Activated CD4-positive, alpha-beta T cell treated with anti-CD3 and anti-CD28 coated beads for 1 hour (primary cell): ENCODE measurements around the gene BACE1-AS.
"Not testable (repeated sequence)": the region's sequence is repeated elsewhere in the genome, so short reads cannot be mapped to it uniquely, and the experiment has no call there.

Experiments
- DNase-seq: peaks from one replicate; pipeline ENCODE4 v3.0.0-alpha.2; 2020

Gene BACE1-AS

DNA sequence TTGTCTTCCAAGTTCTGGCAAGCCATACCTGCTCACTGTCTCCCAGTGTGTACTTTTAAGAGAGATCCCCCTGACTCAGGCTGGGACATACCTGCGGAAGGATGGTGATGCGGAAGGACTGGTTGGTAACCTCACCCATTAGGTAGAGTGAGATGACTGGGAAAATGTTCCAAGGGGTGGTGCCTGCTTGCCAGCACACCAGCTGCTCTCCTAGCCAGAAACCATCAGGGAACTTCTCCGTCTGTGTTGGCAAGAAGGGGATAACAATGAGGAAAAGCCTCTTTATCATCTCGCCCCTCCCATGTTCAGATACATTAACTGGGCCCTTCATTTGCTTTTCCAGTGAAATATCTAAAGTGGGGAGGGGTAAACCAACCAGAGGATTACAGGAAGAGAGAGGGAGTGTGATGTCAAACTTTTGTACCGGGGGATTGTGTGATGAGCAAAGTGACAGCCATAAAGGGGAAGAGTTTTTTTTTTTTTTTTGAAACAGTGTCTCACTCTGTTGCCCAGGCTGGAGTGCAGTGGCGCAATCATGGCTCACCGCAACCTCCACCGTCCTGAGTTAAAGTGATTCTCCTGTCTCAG is at the start of gene BACE1-AS:
TSS of gene BACE1-AS (plus strand) at position 538 of the 588 bp plus-strand sequence.
- DNase-seq = no peak

DNA sequence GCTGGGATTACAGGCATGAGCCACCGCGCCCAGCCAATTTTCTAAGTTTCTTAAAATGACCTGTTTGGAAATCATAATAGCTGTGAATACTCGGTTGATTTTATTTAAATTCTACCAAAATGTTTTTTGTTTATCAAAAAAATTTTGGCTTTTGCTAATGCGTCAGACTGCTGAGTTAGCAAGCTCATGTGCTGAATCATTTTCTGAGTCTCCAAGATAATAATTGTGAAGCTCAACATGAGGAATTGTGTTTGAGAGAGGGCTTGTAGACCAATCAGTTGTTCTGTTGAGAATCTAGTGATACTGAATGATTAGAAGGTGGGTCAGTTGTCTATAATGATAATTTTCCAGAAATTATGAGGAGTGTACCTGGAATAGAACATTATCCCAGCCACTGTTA is 42.8 kb upstream of the BACE1-AS start:
- no peak for DNase-seq

DNA sequence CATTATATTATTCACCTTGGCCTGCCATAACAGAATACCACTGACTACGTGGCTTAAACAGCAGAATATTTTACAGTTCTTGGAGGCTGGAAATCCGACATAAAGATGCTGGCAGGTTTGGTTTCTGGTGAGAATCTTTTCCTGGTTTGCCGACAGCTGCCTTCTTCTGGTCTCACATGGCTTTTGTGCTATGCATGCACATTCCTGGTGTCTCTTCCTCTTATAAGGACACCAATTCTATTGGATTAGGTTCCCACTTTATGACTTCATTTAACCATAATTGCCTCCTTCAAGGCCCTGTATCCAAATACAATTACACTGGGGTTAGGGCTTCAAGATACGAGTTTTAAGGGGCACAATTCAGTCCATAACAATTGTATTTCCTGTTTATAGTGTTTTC is 41.6 kb upstream of the BACE1-AS start:
- DNase-seq = no peak

DNA sequence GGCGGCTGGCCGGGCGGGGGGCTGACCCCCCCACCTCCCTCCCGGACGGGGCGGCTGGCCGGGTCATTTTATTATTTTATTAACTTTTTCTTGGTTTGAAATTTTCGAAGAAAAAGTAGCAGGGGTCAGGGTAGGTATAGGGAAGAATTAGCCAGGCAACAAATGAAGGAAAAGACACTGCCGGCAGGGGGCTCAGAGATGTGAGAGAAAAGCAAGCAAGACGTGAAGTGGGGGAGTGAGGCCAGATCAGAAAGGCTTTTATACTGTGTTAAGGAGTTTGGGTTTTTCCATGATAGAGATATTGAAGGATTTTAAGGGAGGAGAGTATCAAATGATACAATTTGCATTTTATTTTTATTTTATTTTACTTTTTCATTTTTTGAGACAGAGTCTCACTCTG is 39.6 kb upstream of the BACE1-AS start:
- no peak for DNase-seq

DNA sequence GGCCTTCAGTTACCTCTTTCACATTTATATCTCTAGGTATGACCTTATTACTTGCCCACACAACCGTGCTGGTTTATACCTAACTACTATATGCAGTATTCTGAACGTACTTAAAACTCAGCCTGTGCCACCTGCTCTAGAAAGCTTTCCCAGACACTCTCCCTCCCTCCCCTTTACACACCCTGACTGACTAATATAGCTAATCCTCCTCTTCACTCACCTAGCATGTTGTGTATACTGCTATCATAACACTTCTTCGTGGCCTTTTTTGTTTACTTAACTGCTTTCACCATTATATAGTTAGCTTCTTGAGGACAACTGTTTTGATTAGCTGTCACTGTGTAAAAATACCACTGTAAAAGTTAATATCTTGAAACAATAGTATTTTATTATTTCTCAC is 35.2 kb upstream of the BACE1-AS start:
- DNase-seq = no peak

DNA sequence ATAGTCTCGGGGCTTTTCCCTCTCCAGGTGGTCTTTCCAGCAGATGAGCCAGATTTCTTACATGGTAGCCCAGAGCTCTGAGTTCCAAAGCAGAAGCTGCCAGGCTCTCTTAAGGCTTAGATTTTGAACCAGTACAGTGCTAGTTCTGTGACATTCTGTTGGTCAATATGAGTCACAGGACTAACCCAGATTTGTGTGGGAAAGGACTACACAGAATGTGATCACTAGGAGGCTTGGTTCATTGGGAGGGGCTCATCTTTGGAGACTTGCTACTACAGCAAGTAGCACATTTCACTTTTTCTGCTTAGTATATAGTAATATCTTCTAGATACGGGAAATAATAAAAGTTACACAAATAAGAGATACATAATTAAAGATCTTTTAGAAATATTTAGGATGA is 34.6 kb upstream of the BACE1-AS start:
- DNase-seq = no peak

DNA sequence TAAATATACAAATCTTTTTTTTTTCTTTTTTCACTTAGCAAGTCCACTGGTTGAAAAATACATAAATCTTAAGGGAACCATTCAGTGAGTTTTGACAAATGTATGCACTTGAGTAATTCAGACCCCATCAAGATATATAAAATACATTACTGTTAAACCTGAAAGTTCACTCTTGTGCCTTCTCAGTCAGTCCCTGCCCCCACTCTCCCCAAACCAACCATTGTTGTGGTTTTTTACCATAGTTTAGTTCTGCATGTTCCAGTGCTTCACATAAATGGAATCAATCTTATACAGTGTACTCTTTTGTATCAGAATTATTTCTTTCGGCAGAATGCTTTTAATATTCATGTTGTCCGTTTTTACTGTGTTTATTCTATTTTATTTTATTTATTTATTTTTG is 32.6 kb upstream of the BACE1-AS start:
- no peak for DNase-seq

DNA sequence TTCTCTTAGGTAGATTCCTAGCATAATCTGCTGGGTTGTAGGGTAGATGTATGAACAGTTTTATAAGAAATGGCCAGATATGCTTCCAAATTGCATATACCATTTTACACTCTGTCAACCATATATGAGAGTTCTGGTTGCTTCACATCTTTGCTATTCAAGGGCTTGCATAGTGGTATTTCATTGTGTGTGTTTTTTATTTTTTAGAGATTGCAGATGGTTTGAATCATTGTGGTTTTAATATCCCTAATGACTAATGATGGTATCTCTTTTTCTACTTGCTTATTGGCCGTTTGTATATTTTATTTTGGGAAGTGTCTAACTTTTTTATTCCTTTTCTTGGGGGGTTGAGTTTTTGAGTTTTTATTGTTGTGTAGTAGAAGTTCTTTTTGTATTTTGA is 31.7 kb upstream of the BACE1-AS start:
- DNase-seq = no peak

DNA sequence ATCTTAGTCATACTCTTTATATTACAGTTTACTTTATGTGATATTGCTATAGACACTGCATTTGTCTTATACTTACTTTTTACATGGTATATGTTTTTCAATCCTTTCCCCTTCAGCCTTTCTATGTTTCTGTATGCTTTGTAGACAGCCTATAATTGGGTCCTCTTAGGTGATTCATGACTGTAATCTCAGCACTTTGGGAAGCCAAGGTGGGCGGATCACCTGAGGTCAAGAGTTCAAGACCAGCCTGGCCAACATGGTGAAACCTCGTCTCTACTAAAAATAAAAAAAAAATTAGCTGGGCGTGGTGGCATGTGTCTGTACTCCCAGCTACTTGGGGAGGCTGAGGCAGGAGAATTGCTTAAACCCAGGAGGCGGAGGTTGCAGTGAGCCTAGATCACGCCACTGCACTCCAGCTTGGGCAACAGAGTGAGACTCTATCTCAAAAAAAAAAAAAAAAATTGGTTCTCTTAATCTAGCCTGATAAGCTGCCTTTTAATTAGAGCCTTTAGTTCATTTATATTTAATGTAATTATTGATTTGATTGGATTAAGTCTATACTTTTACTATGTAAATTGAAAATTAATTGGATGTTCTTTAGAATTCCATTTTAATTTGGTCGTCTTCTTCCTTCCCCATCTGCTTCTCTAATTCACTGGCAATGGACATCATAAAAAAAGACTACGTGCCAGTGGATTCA is 26.4 kb upstream of the BACE1-AS start:
- not testable (repeated sequence) for DNase-seq

DNA sequence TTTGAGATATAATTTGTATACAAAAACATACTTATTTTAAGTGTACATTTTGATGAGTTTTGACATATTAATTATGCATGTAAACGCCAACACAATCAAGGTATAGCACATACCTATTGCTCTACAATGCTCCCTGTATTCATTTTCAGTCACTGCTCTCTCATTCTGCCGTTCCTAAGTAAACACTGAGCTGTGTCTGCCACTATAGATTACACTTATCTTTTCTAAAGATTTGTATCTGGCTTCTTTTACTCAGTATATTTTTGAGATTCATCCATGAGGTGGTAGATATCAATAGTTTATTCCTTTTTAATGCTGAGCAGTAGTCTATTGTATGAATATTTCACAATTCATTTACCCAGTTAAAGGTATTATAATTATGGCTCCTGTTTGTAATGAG is 25.4 kb upstream of the BACE1-AS start:
- no peak for DNase-seq

DNA sequence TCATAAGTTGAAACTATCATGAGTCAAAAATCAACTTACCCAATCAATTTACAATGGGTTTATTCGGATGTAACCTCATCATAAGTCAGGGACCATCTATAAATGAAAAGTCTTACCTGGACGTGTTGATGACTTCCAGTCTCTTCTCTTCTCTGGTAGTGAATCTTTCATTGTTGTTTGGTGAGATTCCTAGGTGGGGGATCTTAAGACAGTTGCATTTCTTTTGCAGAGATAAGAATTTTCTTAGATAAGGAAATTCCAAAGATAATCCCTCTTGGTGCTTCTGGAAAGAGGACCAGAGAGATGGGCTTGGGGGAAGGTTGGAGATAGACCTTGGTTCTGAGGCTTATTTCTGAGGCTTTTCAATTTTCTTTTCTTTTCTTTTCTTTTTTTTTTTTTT is 21.3 kb upstream of the BACE1-AS start:
- no peak for DNase-seq

DNA sequence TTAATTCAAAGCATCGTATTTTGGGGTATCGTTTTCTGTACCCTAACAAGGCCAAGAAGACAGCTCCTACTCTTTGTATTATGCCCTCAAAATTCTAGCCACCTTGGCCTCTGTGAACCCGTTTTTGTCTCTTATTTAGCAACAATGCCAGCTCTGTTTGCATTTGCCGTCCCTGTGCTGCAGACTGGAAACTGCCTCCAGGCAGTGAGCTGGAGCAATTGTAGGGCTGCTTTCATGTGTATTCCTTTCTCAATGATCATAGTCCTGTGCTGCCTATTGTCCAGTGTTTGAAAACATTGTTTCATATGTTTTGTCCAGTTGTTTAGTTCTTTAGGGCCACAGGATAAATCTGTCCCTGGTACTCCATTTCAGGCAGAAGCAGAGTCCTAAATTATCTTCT is 19.9 kb upstream of the BACE1-AS start:
- DNase-seq = no peak

DNA sequence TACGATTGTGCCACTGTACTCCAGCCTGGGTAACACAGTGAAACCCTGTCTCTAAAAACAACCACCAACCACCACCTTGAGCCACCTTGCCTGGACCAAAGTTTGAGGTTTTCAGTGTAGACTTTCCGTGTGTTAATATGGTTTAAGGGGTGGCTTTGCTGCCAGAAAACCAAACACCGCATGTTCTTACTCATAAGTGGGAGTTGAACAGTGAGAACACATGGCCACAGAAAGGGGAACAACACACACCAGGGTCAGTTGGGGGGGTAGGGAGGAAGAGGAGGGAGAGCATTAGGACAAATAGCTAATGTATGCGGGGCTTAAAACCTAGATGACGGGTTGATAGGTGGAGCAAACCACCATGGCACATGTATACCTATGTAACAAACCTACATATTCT is 19.0 kb upstream of the BACE1-AS start:
- not testable (repeated sequence) for DNase-seq

DNA sequence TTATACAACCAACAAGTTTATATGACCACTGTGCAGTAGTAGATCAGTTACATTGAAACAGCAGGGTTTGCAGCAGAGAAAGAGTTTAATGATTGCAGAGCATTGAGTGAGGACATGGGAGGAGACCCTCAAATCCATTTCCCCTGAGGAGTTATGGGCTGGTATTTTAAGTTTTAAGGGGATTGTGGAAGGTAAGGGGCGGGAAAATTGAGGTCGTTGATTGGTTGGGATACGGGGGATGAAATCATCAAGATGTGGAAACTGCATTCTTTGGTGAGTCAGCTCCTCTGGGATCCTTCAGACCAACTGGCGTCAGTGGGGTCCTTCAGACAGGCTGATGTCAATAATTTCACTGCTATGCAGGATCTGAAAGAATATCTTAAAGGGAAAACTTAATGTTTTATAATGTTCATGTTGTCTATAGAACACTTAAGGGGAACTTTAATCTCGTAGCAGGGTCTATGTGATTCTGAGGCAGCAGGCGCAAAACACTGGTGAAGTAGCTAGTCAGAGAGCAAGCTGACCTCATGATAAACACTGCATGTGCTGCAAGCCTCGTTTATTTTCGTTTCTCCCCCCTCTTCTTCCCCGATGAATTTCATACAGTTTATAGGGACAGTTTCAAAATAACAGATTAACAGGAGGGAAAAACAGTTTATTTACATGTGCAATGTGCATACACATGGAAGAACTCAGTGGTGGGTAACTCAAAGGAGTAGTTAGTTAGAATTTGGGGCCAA is 17.4 kb upstream of the BACE1-AS start:
- DNase-seq = no peak

DNA sequence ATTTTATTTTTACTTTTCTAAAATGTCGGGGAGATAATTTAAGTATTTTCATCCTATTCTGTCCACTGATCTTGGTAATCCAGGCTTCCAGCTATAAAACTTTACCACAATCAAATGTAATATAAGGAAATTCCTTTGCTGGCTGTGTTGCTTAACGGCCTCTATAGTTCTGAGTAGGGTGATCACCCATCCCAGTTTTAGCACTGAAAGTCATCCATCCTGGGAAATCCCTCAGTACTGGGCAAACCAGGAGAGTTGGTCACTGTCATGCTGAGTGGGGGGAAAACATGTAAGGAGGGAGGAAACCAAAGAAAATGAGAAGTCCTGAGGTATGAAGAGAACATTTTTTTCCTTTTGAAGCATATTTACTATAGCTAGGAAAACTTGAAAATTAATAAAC is 12.8 kb upstream of the BACE1-AS start:
- no peak for DNase-seq

DNA sequence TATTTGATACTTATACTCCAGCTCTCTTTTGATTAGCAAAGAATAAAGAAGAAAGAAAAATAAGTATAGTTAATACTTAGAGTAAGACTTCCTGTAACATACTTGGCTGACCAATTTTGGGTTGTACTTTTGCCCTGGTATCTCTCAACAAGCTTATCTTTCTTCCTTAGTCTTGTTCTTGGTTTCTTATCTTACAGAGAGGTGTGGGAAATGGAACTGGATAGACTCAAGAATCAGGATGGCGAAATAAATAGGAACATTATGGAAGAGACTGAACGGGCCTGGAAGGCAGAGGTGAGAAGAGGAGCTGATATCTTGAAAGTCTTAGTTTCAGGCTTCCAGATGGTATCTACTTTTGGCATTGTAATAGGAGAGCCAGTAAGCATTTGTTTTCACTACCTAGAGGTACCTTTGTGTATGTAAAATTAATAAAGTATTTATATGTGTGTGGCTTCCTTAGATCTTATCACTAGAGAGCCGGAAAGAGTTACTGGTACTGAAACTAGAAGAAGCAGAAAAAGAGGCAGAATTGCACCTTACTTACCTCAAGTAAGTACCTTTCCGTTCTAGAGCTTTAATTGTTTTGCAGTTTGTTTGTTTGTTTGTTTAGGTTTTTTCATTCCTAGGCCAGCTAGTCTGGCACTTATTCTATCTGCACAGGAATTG is 11.3 kb upstream of the BACE1-AS start:
- DNase-seq = no peak

DNA sequence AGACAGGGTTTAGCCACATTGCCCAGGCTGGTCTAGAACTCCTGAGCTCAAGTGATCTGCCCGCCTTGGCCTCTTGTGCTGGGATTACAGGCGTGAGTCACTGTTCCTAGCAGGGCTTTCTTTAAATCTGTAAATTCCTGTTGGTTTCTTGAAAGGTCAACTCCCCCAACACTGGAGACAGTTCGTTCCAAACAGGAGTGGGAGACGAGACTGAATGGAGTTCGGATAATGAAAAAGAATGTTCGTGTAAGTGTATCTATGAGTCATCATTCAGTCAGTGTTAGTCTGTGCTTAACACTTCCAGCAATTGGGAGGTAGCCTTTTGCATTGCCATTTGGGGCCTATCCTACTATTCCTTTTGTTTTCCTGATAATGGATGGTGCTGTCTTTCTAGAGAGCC is 10.0 kb upstream of the BACE1-AS start:
- no peak for DNase-seq

DNA sequence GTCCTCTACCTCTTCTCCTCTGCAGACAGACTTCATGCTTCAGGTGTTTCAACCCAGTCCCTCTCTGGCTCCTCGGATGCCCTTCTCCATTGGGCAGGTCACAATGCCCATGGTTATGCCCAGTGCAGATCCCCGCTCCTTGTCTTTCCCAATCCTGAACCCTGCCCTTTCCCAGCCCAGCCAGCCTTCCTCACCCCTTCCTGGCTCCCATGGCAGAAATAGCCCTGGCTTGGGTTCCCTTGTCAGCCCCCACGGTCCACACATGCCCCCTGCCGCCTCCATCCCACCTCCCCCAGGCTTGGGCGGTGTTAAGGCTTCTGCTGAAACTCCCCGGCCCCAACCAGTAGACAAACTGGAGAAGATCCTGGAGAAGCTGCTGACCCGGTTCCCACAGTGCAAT is 9.3 kb upstream of the BACE1-AS start:
- DNase-seq = no peak

DNA sequence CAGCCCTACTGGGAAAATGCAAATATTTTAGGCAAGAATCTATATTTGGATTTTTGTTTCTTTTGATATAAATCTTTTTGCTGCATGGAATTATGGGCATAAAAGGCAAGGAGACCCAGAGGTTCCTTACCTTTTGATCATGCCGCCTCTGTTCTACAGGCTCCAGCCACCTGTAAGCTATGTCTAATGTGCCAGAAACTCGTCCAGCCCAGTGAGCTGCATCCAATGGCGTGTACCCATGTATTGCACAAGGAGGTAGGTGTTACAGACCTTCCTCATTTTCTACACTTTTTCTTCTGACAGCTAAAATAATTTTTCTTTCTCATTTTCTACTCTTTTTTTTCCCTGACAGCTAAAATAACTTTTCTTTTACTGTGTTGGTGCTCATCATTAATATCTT is 8.2 kb upstream of the BACE1-AS start:
- DNase-seq = no peak

DNA sequence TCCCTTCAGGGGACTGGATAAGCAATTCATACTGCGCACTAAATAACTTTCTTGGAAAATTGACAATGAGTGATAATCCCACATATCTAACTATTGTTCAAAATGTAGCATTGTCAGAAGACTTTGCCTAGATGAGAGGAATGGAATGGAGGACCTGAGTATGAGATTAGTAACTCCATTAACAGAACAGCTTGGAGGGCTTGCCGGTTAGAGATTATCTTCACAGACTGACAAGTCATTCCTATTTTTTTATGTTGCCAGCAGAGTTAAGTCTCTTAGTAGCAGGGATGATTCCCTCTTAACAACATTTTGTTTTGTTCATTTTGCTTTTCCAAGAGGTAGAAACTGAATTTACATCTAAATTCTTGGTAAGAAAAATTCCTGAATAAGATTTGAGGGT is 7.1 kb upstream of the BACE1-AS start:
- DNase-seq = no peak

DNA sequence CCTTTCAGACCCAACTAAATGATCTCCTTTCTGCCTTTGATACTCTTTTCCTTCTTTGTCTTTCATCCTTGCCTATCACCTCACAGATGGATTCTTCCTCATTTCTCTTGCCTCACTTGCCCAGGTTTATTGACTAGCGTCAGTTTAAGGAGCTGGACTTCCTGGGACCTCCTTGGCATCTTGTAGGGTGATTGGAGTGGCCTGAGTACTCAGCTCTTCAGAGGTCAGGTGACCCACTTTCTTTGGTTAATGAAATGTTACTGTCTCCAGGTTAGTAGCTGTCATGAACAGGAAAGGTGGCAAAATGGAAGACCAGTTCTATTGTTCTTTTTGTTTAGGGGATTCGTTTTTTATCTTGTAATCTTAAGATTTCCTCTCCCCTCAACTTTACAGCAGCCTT is 4.6 kb upstream of the BACE1-AS start:
- DNase-seq = no peak

DNA sequence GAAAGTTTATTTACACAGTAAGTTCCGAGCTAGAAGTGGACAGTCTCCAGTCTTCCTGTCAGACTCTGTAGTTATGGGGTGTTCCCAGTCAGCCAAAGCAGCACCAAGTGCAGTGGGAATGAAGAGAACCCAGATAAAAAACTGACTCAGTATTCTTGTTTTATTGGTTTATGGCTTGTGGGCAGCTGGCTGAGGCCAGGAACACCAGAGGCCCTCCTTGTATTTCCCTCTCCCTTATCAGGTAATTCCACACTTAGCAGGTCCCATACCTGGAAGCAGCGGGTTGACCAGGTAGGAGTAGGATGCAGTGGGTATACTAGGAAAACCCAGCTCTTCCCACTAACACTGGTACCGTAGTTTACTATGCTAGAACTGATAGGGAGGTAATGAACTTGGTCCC is 3.5 kb upstream of the BACE1-AS start:
- DNase-seq = no peak

DNA sequence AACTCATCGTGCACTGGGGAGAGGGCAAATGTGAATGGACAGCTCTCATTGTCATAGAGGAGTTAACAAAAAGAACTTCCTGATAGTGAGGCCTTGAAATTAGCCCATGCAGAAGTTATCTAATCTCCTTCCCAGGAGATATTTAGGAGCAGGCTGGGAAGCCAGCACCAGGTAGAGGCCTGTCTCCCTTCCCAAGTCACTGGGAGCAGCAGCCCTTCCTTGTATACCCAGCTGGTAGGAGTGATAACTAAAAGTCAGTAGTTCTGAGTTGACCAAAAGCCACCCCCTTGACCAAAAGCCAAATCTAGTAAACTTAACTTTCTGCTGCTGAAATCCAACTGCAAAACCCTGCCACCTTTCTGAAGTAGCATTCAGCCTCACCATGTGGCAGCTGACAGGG is 1.4 kb upstream of the BACE1-AS start:
- DNase-seq = no peak

DNA sequence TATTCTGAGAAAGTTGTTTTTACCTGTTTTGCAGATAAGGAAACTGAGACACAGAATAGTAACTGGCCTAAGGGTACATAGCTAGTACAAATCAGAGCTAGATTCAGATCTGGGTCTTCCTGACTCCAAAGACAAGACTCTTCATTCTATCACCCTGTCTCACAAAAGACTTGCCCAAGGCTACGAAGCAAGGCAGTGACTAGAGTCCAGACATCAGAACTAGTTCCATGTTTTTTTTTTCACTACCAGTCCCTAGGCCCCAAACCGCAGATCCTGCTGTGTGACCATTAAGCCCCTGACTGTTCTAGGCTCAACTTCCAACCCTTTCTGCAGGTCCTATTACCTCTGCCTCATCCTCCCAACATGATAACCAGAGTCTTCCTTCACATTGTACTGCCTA is 1.5 kb downstream of the BACE1-AS start:
- DNase-seq = no peak
